AG09319 (cell line): ENCODE results near the gene CTBP2.

ENCODE experiments used
- DNase-seq: peaks from one replicate; pipeline ENCODE4 v3.0.0-alpha.2; 2010; ENCODE audit warnings: low read depth; ENCODE audit errors: extremely low read depth
- CTCF ChIP-seq: IDR thresholded peaks from 2 replicates; pipeline ENCODE4 v1.5.1; 2011; ENCODE audit warnings: low read depth, mild to moderate bottlenecking, inconsistent platforms, low read length, moderate library complexity

The CTBP2 gene

GRCh38 chr10:125203186-125203800, 42.9 kb upstream of the CTBP2 start:
- DNase-seq: no peak
- no peak for TF ChIP-seq CTCF

GRCh38 chr10:125201791-125202622, 41.6 kb upstream of the CTBP2 start:
- TF ChIP-seq CTCF: no peak
- no peak for DNase-seq

GRCh38 chr10:125201108-125201524, 40.8 kb upstream of the CTBP2 start:
- no peak for DNase-seq
- no peak for TF ChIP-seq CTCF

- DNase-seq: no peak
- TF ChIP-seq CTCF: no peak
Observed at GRCh38 chr10:125200396-125200795, 40.0 kb upstream of the CTBP2 start.

GRCh38 chr10:125199270-125199669, 38.9 kb upstream of the CTBP2 start:
- DNase-seq: no peak
- no peak for TF ChIP-seq CTCF

- DNase-seq: no peak
- no peak for TF ChIP-seq CTCF
Observed at GRCh38 chr10:125194814-125195213, 34.5 kb upstream of the CTBP2 start.

- DNase-seq: no peak
- no peak for TF ChIP-seq CTCF
Observed at GRCh38 chr10:125193306-125193877, 33.0 kb upstream of the CTBP2 start.
